K562 (cell line): ENCODE measurements around the gene PLS1. TPM values are rescaled to one million over a fixed set of nuclear protein-coding genes. Genes with fewer than 3 reads are reported as not detected.

Source experiments
- BRD9 ChIP-seq: fragments of 450-650 bp; IDR thresholded peaks from 2 replicates; pipeline ENCODE4 v1.6.1; 2018; ENCODE audit warnings: low read depth; ENCODE audit not compliant: partially characterized antibody
- GTF2A2 ChIP-seq: IDR thresholded peaks from 2 replicates; pipeline ENCODE4 v1.6.1; 2016; ENCODE audit warnings: mild to moderate bottlenecking, missing genetic modification characterization, missing compliant biosample characterization
- HEY1 ChIP-seq: fragments of 250-450 bp; sonication (Bioruptor Pico); IDR thresholded peaks from 2 replicates; pipeline ENCODE4 v1.5.0; 2020; ENCODE audit warnings: mild to moderate bottlenecking, moderate library complexity, borderline replicate concordance
- HSF4 ChIP-seq: fragments of 250-450 bp; sonication (Bioruptor Pico); IDR thresholded peaks from 2 replicates; pipeline ENCODE4 v2.1.2; 2022; ENCODE audit warnings: mild to moderate bottlenecking, moderate library complexity, borderline replicate concordance
- PCBP1 ChIP-seq: fragments of 200-400 bp; formaldehyde crosslinking; IDR thresholded peaks from 2 replicates; pipeline ENCODE4 v1.6.1; 2018; ENCODE audit warnings: mild to moderate bottlenecking, low read depth, low read length; ENCODE audit not compliant: poor library complexity, severe bottlenecking
- PRPF4 ChIP-seq: fragments of 200-400 bp; formaldehyde crosslinking; IDR thresholded peaks from one replicate; pipeline ENCODE4 v1.6.1; 2017; ENCODE audit warnings: low read length, low read depth, mild to moderate bottlenecking; ENCODE audit not compliant: insufficient read depth, poor library complexity, severe bottlenecking
- RB1 ChIP-seq: fragments of 450-650 bp; IDR thresholded peaks from 2 replicates; pipeline ENCODE4 v1.6.1; 2017; ENCODE audit warnings: low read depth, mild to moderate bottlenecking
- RBM39 ChIP-seq: fragments of 200-400 bp; formaldehyde crosslinking; optimal IDR thresholded peaks from 2 replicates; pipeline ENCODE3; 2018; ENCODE audit warnings: low read depth, low read length
- SMAD1 ChIP-seq: fragments of 150-350 bp; IDR thresholded peaks from 2 replicates; pipeline ENCODE4 v1.6.1; 2014; ENCODE audit warnings: low read length, low read depth; ENCODE audit not compliant: partially characterized antibody
- TAF9B ChIP-seq: fragments of 450-650 bp; IDR thresholded peaks from 2 replicates; pipeline ENCODE4 v1.6.1; 2018; ENCODE audit warnings: mild to moderate bottlenecking; ENCODE audit not compliant: partially characterized antibody
- ZNF274 ChIP-seq: IDR thresholded peaks from 2 replicates; pipeline ENCODE4 v1.6.1; 2011; ENCODE audit warnings: low read depth, mild to moderate bottlenecking, low read length, moderate library complexity, borderline replicate concordance
- ZNF384 ChIP-seq: IDR thresholded peaks from 2 replicates; pipeline ENCODE4 v1.6.1; 2012; ENCODE audit warnings: low read depth, low read length, improper control_type of control experiment
- ZNF436 ChIP-seq: fragments of 250-450, 450-650 bp; sonication (Bioruptor Pico); formaldehyde crosslinking; IDR thresholded peaks from 2 replicates; pipeline ENCODE4 v1.7.0; 2020; ENCODE audit warnings: mild to moderate bottlenecking
- polyA plus RNA-seq, 8 experiments: library from polyadenylated mRNA; depleted of rRNA in 4 of 8; stranded (reverse) in 5 of 8; unstranded in 3 of 8; fragments of >200 nt; fragmentation: Nextera tagmentation in 2 of 8; fragmentation: Illumina TruSeq in 1 of 8; extraction: Ambion mirVana in 2 of 8; extraction: Trizol in 1 of 8; gene quantifications; 2 replicates each; pipeline versions ENCODE4 v1.2.1 to v1.2.3, GENCODE V29; 2011 to 2014; ENCODE audit warnings: inconsistent platforms in 1 of 8, missing spikeins in 1 of 8
- total RNA-seq, 7 experiments: library from RNA; depleted of rRNA in 6 of 7; stranded (reverse); fragments of >200 nt in 6 of 7; fragmentation: Illumina TruSeq in 2 of 7; extraction: Trizol in 2 of 7; gene quantifications; 2 replicates each; pipeline versions ENCODE4 v1.2.1 to v1.2.3, GENCODE V29; 2011 to 2021; ENCODE audit warnings: low replicate concordance in 1 of 7
- TF ChIP-seq, protein P1 (sequence below): fragments of 450-650 bp; IDR thresholded peaks from 2 replicates; pipeline ENCODE4 v1.6.1; 2017; ENCODE audit warnings: antibody characterized with exemption
- TF ChIP-seq, protein P2 (sequence below): fragments of 250-450 bp; sonication (Bioruptor Pico); IDR thresholded peaks from 2 replicates; pipeline ENCODE4 v1.4.0; 2020; ENCODE audit warnings: mild to moderate bottlenecking, moderate library complexity
- TF ChIP-seq, protein P3 (sequence below): sonication (generic); formaldehyde crosslinking; IDR thresholded peaks from 2 replicates; pipeline ENCODE4 v1.8.1; 2023; ENCODE audit warnings: mild to moderate bottlenecking, missing genetic modification reagents
- TF ChIP-seq, protein P4 (sequence below): fragments of 250-450 bp; sonication (Bioruptor Pico); IDR thresholded peaks from 2 replicates; pipeline ENCODE4 v1.5.0; 2020; ENCODE audit warnings: mild to moderate bottlenecking
- TF ChIP-seq, protein P5 (sequence below): fragments of 450-650 bp; IDR thresholded peaks from 2 replicates; pipeline ENCODE4 v1.6.1; 2018; ENCODE audit warnings: mild to moderate bottlenecking, low read depth; ENCODE audit not compliant: partially characterized antibody

Gene PLS1
- total and polyA plus RNA-seq, 9 of the 15 experiments (the other 6 are each of a cell fraction or from before 2014, with no cell fraction given) = 6.1 to 21.3 (median 13.0) TPM

DNA sequence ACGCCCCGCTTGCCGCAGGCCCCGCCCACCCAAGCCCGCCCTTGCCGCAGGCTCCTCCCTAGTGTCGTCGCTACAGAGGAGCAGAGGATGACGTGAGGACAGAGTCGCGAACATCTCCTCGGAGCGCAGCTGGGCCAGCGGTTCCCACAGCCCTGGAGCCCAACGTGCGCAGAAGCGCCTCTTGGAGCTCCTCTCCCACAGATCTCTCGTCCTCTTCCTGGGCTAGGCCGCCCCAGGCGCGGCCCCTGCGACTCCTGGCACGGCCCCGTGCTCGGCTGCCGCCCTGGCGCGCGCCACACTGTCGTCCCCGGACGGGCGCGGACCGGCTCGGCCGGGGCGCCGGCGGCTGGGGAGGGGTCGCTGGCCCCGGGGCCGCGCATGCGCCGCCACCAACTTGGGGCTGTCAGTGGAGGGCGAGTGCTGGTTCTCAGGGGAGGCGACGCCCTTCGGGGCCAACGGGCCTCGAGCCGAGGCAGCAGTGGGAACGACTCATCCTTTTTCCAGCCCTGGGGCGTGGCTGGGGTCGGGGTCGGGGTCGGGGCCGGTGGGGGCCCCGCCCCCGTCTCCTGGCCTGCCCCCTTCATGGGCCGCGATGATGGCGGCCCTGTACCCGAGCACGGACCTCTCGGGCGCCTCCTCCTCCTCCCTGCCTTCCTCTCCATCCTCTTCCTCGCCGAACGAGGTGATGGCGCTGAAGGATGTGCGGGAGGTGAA, 127.9 kb downstream of the PLS1 start, which contains the start of gene TRPC1 (continued):
- no peak for TF ChIP-seq PRPF4
- TF ChIP-seq, protein P1, sequence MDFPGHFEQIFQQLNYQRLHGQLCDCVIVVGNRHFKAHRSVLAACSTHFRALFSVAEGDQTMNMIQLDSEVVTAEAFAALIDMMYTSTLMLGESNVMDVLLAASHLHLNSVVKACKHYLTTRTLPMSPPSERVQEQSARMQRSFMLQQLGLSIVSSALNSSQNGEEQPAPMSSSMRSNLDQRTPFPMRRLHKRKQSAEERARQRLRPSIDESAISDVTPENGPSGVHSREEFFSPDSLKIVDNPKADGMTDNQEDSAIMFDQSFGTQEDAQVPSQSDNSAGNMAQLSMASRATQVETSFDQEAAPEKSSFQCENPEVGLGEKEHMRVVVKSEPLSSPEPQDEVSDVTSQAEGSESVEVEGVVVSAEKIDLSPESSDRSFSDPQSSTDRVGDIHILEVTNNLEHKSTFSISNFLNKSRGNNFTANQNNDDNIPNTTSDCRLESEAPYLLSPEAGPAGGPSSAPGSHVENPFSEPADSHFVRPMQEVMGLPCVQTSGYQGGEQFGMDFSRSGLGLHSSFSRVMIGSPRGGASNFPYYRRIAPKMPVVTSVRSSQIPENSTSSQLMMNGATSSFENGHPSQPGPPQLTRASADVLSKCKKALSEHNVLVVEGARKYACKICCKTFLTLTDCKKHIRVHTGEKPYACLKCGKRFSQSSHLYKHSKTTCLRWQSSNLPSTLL = no peak
- no peak for TF ChIP-seq BRD9
- no peak for TF ChIP-seq HSF4 (CRISPR knock-in tag)
- TF ChIP-seq ZNF436 (CRISPR knock-in tag) = no peak
- TF ChIP-seq RB1 = peak; percentile 75
- no peak for TF ChIP-seq SMAD1
- TF ChIP-seq ZNF274 = no peak
- no peak for TF ChIP-seq HEY1 (CRISPR knock-in tag)
- no peak for TF ChIP-seq ZNF384
- no peak for TF ChIP-seq PCBP1
- TF ChIP-seq, protein P2, sequence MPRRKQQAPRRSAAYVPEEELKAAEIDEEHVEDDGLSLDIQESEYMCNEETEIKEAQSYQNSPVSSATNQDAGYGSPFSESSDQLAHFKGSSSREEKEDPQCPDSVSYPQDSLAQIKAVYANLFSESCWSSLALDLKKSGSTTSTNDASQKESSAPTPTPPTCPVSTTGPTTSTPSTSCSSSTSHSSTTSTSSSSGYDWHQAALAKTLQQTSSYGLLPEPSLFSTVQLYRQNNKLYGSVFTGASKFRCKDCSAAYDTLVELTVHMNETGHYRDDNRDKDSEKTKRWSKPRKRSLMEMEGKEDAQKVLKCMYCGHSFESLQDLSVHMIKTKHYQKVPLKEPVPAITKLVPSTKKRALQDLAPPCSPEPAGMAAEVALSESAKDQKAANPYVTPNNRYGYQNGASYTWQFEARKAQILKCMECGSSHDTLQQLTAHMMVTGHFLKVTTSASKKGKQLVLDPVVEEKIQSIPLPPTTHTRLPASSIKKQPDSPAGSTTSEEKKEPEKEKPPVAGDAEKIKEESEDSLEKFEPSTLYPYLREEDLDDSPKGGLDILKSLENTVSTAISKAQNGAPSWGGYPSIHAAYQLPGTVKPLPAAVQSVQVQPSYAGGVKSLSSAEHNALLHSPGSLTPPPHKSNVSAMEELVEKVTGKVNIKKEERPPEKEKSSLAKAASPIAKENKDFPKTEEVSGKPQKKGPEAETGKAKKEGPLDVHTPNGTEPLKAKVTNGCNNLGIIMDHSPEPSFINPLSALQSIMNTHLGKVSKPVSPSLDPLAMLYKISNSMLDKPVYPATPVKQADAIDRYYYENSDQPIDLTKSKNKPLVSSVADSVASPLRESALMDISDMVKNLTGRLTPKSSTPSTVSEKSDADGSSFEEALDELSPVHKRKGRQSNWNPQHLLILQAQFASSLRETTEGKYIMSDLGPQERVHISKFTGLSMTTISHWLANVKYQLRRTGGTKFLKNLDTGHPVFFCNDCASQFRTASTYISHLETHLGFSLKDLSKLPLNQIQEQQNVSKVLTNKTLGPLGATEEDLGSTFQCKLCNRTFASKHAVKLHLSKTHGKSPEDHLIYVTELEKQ (CRISPR knock-in tag) = no peak
- no peak for TF ChIP-seq GTF2A2 (tag)
- TF ChIP-seq RBM39 = no peak
- TF ChIP-seq, protein P3, sequence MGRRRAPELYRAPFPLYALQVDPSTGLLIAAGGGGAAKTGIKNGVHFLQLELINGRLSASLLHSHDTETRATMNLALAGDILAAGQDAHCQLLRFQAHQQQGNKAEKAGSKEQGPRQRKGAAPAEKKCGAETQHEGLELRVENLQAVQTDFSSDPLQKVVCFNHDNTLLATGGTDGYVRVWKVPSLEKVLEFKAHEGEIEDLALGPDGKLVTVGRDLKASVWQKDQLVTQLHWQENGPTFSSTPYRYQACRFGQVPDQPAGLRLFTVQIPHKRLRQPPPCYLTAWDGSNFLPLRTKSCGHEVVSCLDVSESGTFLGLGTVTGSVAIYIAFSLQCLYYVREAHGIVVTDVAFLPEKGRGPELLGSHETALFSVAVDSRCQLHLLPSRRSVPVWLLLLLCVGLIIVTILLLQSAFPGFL = no peak
- no peak for TF ChIP-seq TAF9B
- TF ChIP-seq, protein P4, sequence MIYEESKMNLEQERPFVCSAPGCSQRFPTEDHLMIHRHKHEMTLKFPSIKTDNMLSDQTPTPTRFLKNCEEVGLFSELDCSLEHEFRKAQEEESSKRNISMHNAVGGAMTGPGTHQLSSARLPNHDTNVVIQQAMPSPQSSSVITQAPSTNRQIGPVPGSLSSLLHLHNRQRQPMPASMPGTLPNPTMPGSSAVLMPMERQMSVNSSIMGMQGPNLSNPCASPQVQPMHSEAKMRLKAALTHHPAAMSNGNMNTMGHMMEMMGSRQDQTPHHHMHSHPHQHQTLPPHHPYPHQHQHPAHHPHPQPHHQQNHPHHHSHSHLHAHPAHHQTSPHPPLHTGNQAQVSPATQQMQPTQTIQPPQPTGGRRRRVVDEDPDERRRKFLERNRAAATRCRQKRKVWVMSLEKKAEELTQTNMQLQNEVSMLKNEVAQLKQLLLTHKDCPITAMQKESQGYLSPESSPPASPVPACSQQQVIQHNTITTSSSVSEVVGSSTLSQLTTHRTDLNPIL (CRISPR knock-in tag) = no peak
- TF ChIP-seq, protein P5, sequence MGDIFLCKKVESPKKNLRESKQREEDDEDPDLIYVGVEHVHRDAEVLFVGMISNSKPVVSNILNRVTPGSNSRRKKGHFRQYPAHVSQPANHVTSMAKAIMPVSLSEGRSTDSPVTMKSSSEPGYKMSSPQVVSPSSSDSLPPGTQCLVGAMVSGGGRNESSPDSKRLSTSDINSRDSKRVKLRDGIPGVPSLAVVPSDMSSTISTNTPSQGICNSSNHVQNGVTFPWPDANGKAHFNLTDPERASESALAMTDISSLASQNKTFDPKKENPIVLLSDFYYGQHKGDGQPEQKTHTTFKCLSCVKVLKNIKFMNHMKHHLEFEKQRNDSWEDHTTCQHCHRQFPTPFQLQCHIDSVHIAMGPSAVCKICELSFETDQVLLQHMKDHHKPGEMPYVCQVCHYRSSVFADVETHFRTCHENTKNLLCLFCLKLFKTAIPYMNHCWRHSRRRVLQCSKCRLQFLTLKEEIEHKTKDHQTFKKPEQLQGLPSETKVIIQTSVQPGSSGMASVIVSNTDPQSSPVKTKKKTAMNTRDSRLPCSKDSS = no peak
